ENCODE data around the gene BCHE.

BCHE gene

GRCh38 chr3:165749241-165749640 lies 88.0 kb downstream of the BCHE start:
- no peak for DNase-seq

- DNase-seq: no peak
Measured at GRCh38 chr3:165748094-165748493, 89.1 kb downstream of the BCHE start.

DNA sequence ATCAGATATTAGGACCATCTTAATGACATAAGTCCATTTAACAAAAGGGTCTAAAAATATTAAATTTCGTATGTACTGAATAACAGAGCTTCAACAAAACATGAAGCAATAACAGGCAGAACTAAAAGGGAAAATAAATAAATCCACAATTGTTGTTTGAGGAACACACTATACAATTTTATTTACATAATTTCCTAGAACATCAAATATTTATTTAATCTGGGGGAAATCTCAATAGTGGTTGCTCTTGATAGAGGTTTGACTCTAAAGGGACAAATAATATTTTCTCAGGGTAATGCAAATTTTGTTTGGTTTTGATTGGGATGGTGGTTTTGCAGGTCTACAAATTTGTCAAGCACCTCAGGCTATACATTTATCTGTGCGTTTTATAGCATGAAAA lies 90.3 kb downstream of the BCHE start:
- no peak for DNase-seq

- DNase-seq: no peak
Measured at GRCh38 chr3:165744025-165744424, 93.2 kb downstream of the BCHE start.

GRCh38 chr3:165742351-165742750 lies 94.9 kb downstream of the BCHE start:
- no peak for DNase-seq

- DNase-seq: no peak
Measured at GRCh38 chr3:165729756-165730155, 107.5 kb downstream of the BCHE start.

DNA sequence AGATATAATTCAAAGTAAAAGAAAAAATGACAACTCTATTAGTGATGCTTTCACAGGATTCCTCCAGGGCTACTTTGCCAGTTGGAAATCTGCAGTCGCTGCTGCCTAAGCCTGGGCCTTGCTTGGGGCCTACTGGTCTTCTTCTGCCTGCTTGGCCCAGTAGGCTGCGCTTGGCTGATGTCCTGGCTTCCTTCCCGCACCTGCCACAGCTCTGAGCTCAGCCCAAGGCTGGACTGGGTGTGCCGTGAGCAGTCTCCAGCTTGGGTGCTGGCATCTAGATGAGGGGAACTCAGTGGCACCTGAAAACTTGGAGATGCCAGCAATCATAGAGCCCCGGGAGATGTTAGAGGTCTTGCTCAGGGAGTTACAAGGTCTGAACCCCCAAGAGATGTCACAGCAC lies 108.3 kb downstream of the BCHE start:
- DNase-seq: no peak

DNA sequence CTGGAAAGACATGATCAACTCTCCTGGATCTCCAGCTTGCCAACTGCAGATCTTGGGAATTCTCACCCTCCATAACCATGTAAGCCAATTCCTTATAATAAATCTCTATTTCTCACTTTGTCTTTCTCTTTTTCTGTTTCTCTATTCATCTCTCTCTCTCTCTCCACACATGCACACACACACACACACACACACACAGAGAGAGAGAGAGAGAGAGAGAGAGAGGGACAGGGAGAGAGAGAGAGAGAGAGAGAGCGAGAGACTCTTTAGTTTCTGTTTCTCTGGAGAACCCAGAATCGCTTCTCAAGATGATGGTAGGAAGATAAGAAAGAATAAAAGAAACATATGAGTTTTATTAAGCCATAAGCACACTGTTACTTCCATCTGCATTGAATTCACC lies 111.9 kb downstream of the BCHE start:
- no peak for DNase-seq

Data from cerebellar nuclear complex (tissue), 1 donor.